CD4-positive, alpha-beta T cell treated with Interleukin-4 for 4 hours (primary cell): Measurements from ENCODE around the gene BLVRB.
A peak's percentile ranks its signal among the peaks of the same experiment; 100 is the strongest.

Experiments used
- DNase-seq: peaks from one replicate; pipeline ENCODE4 v3.0.0-alpha.2; 2020

Gene BLVRB

DNA sequence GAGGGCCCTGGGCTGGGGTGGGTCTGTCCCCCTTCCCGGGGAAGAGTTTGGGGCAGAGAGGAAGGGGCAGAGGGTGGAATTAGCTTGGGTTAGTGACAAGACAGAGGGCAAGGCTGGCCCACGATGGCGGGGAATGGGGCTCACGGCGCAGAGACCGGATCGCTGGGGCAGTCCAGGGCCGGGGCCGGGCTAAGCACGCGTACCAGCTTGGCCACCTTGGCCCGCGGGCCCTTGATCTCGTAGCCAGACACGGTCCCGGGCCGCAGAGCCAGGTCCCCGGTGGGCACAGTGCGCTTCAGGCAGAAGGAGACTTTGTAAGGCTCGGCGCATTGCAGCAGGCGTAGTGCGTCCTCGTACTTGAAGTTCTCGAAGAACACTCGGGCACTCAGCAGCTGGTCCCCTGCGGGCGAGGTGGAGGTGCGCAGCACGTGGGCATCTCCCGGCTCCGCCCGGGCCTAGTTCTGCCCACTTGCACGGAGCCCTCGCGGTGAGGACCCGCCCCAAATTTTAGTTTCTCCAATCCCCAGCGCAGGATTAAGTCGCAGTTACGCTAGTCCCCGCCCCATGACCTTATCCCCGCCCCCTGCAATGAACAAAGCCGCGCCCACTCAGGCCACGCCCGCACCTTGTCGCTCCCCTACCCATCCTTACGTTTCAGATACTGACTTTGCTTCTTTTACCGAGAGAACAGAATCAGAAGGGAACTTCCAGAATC lies 67.0 kb downstream of the BLVRB start:
- DNase-seq = peak; percentile 55
